HepG2 (cell line): ENCODE data around the gene TMEM151A.

Source experiments
- EP300 ChIP-seq, 3 experiments: sonication (generic) in 1 of 3; formaldehyde crosslinking in 1 of 3; IDR thresholded peaks; 2 replicates each; pipeline versions ENCODE4 v1.5.1 to v1.6.1; 2011 to 2020; ENCODE audit warnings: low read depth in 2 of 3, low read length in 2 of 3, borderline replicate concordance in 1 of 3, improper control_type of control experiment in 1 of 3, mild to moderate bottlenecking in 1 of 3, missing genetic modification reagents in 1 of 3, moderate library complexity in 1 of 3
- ESRRA ChIP-seq: sonication (generic); formaldehyde crosslinking; IDR thresholded peaks from 2 replicates; pipeline ENCODE4 v1.5.1; 2020; ENCODE audit warnings: mild to moderate bottlenecking, low read depth, missing genetic modification reagents
- LCORL ChIP-seq, 2 experiments: fragments of 450-650 bp in 1 of 2; sonication (generic) in 1 of 2; formaldehyde crosslinking in 1 of 2; IDR thresholded peaks; 2 replicates each; pipeline versions ENCODE4 v1.5.0 to v1.6.1; 2017 to 2020; ENCODE audit warnings: antibody characterized with exemption in 1 of 2, missing genetic modification reagents in 1 of 2
- MEIS2 ChIP-seq: sonication (generic); formaldehyde crosslinking; IDR thresholded peaks from 2 replicates; pipeline ENCODE4 v1.9.0; 2021; ENCODE audit warnings: mild to moderate bottlenecking, missing genetic modification reagents
- NR2F2 ChIP-seq: IDR thresholded peaks from 2 replicates; pipeline ENCODE4 v1.6.1; 2012; ENCODE audit warnings: low read depth, inconsistent platforms, borderline replicate concordance
- PHF8 ChIP-seq: sonication (generic); formaldehyde crosslinking; IDR thresholded peaks from 2 replicates; pipeline ENCODE4 v1.5.0; 2020; ENCODE audit warnings: missing genetic modification reagents
- POLR2A ChIP-seq, 2 experiments: IDR thresholded peaks; 2 replicates each; pipeline ENCODE4 v1.6.1; 2011; ENCODE audit warnings: low read depth in 2 of 2, low read length in 2 of 2, mild to moderate bottlenecking in 1 of 2, moderate library complexity in 1 of 2; ENCODE audit not compliant: insufficient read depth in 1 of 2
- RBM39 ChIP-seq: fragments of 200-400 bp; formaldehyde crosslinking; IDR thresholded peaks from one replicate; pipeline ENCODE4 v1.6.1; 2018; ENCODE audit warnings: antibody characterized with exemption, mild to moderate bottlenecking, low read depth, low read length; ENCODE audit not compliant: poor library complexity, severe bottlenecking
- ZNF572 ChIP-seq: sonication (generic); formaldehyde crosslinking; IDR thresholded peaks from 2 replicates; pipeline ENCODE4 v1.5.1; 2020; ENCODE audit warnings: mild to moderate bottlenecking, missing genetic modification reagents
- TF ChIP-seq, protein P1 (sequence below): sonication (generic); formaldehyde crosslinking; IDR thresholded peaks from 2 replicates; pipeline ENCODE4 v1.5.0; 2020; ENCODE audit warnings: mild to moderate bottlenecking, missing genetic modification reagents, moderate library complexity
- TF ChIP-seq, protein P2 (sequence below): IDR thresholded peaks from 2 replicates; pipeline ENCODE4 v1.6.1; 2016; ENCODE audit warnings: low read depth, borderline replicate concordance

DNA sequence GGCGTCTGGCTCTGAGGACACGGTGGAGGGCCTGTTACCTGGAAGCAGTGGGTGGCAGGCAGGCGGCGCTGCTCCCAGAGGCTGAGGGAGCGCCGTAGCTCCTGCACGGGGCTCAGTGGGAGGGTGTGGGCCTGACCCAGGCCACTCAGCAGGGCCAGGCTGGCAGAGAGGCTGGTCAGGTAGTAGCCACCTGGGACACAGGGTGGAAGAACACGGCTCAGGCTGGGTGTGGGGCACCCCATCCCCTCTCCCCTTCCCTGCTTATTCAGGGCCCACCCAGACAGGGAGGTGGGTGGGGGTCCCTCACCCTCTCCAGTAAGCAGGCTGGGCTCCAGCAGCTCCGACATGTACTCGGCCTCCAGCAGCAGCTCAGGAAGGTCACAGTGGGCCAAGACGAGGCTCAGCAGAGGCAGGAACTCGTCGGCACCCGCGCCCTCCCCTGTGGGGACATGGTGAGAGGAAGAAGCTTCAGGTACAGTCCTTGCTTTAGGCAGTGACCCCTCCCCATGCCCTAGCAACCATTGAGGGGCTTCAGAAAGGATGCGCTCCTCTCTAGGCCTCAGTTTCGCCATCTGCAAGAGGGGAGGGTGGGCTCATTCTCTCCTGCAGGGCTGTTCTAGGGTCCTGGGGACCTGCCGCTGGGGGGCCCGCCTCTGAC, 41.7 kb downstream of the TMEM151A start:
- no peak for TF ChIP-seq POLR2A (IDR thresholded peaks at IDR 0.05; ENCODE audit: insufficient read depth in 1 of 2, low read depth in 2 of 2, low read length in 2 of 2)
- TF ChIP-seq PHF8 (CRISPR knock-in tag): no peak
- no peak for TF ChIP-seq ZNF572
- TF ChIP-seq, protein P1, sequence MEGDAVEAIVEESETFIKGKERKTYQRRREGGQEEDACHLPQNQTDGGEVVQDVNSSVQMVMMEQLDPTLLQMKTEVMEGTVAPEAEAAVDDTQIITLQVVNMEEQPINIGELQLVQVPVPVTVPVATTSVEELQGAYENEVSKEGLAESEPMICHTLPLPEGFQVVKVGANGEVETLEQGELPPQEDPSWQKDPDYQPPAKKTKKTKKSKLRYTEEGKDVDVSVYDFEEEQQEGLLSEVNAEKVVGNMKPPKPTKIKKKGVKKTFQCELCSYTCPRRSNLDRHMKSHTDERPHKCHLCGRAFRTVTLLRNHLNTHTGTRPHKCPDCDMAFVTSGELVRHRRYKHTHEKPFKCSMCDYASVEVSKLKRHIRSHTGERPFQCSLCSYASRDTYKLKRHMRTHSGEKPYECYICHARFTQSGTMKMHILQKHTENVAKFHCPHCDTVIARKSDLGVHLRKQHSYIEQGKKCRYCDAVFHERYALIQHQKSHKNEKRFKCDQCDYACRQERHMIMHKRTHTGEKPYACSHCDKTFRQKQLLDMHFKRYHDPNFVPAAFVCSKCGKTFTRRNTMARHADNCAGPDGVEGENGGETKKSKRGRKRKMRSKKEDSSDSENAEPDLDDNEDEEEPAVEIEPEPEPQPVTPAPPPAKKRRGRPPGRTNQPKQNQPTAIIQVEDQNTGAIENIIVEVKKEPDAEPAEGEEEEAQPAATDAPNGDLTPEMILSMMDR: no peak
- no peak for TF ChIP-seq EP300 (IDR thresholded peaks at IDR 0.05; ENCODE audit: low read depth in 2 of 2, low read length in 2 of 2)
- TF ChIP-seq EP300 (CRISPR knock-in tag; IDR thresholded peaks at IDR 0.05; ENCODE audit: borderline replicate concordance): no peak
- TF ChIP-seq RBM39: no peak
- TF ChIP-seq MEIS2 (CRISPR knock-in tag): no peak
- TF ChIP-seq, protein P2, sequence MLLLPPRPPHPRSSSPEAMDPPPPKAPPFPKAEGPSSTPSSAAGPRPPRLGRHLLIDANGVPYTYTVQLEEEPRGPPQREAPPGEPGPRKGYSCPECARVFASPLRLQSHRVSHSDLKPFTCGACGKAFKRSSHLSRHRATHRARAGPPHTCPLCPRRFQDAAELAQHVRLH (CRISPR knock-in tag): no peak
- no peak for TF ChIP-seq NR2F2
- TF ChIP-seq ESRRA: no peak
- TF ChIP-seq LCORL (IDR thresholded peaks at IDR 0.05): no peak
- no peak for TF ChIP-seq LCORL (CRISPR knock-in tag; IDR thresholded peaks at IDR 0.05)
